HG02840 (cell line): ENCODE data around the gene DNAJB4.

Experiments used
- ATAC-seq: cut with Tn5 transposase; IDR thresholded peaks from one replicate; pipeline ENCODE4 v1.9.1; 2021; ENCODE audit warnings: mild to moderate bottlenecking, moderate library complexity, moderate number of reproducible peaks; ENCODE audit not compliant: unreplicated experiment, low FRiP score

The DNAJB4 gene

DNA sequence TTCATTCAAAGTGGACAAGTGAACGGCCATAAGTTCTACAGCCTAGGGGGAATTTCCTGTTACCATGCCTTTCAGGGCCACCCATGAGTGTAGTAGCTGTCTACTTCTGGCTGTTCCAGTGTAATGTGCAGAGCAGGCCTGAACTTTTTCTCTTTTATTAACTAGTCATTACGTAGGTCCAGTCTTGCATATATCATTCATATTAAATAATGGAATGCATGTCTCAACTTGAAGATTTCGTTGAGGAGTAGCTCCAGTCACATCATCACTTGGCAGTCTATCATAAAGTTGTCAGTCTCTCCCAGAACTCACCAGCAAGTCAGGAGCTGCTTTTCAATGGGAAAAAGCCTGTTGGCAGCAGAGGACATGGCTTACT is 29.0 kb downstream of the DNAJB4 start:
- ATAC-seq = no peak

DNA sequence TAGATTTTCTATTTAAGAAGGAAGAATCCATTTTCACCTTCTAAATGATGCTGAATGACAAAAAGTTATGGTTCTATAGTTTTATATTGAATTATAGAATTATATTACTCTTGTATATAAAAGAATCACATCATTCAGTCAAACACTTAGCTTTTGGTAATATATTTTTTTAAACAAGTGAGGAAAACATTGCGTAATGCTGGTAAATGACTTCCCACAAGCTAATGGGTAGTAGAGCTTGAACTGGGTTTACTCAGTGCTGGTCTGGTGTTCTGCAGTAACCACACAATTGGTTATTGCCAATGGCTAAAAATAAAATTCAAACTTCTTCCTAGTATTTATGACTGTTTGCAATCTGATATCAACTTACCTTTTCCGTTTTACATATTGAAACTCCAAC is 30.4 kb downstream of the DNAJB4 start:
- ATAC-seq = no peak

DNA sequence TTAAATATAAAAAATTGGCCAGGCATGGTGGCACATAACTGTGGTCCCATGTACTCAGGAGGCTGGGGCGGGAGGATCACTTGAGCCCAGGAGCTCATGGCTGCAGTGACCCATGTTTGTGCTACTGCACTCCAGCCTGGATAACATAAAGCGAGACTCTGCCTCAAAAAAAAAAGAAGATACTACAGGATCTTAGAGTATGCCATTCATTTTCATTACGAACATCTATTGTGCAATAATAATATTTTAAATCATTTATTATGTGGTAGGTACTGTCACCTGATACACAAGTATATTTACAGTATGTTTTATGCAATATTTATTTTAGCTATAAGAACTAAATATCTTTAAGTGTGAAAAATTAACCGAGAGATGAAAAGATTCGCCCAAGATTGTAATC is 31.7 kb downstream of the DNAJB4 start:
- no peak for ATAC-seq

DNA sequence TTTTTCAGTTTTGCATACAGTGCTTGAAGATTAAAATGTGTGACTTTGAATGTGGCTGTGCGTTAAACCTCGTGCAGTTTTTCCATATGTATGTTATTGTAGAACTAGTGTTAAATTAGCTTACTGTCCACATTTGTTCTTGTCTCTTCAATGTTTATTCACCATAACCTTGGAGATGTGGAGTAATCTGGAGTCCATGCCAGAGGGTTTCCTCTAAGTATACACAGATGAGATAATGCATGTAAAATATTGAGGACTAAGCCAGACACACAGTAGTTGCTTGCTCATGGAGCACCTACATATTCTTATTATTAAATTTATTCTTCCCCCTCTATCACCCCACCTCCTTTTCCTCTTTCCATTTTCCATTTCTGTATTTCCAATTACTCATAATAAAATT is 33.3 kb downstream of the DNAJB4 start:
- no peak for ATAC-seq

DNA sequence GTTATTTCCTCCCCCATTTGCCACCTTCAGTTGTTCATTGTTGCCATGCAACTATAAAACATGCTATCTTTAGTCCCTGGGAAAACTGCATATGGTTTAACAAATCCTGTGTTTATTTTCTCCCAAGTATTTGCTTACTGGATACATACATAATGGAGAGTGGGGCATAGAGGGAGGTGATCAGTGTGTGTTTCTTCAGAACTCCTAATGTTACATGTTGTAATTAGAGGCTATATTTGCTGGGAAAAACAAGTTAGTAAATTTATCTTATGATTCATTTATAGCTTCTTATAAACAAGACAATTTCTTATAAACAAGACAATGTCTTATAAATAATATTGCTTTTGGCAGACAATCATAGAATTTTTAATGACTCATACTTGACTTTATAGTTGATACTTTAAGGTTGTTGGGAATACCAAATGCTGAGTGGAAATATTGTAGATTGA is 33.8 kb downstream of the DNAJB4 start:
- no peak for ATAC-seq

DNA sequence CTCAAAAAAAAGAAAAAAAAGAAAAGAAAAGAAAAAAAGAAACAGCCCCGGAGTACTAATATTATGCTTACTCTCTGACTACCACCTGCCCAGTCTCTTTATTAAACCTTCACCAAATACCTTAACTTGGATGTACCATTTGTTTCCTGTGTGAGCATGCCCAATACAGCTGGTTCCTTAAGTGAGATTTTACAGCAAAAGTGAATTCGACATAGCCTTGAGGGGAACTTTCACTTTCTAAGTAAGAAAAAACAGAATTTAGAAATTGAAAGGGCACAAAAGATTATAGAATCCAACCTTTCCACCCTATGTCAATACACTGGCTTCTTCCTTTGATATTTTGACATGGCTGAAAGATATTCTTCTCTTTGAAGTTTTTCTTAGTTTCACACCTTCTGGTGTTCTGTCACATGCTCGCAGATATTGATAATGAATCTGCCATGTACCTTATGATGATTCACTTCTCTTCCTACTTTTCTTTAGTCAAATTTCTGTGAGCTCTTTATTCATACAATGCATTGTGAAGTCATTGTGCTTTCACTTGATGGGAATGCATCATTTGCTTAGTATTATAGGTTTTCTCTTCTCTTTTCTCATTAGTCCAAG is 35.8 kb downstream of the DNAJB4 start:
- no peak for ATAC-seq

DNA sequence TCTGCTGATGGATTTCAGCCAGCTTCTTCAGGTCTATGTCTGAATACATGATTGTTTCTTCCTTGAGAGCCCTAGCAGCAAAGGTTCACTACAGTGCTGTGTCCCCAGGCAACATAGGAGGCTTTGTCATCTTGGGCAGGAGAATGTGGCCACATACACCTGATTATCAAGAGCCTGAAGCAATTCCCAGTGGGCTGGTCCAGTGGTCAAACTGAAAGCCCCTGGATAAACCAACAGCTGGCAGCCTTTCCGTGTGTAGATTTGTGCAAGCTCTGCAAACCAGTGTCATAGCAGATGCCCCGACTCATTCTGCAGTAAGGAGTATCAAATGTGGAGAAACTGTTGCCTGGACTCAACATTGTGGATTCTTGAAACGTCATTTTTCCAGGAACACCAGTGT is 38.7 kb downstream of the DNAJB4 start:
- no peak for ATAC-seq

DNA sequence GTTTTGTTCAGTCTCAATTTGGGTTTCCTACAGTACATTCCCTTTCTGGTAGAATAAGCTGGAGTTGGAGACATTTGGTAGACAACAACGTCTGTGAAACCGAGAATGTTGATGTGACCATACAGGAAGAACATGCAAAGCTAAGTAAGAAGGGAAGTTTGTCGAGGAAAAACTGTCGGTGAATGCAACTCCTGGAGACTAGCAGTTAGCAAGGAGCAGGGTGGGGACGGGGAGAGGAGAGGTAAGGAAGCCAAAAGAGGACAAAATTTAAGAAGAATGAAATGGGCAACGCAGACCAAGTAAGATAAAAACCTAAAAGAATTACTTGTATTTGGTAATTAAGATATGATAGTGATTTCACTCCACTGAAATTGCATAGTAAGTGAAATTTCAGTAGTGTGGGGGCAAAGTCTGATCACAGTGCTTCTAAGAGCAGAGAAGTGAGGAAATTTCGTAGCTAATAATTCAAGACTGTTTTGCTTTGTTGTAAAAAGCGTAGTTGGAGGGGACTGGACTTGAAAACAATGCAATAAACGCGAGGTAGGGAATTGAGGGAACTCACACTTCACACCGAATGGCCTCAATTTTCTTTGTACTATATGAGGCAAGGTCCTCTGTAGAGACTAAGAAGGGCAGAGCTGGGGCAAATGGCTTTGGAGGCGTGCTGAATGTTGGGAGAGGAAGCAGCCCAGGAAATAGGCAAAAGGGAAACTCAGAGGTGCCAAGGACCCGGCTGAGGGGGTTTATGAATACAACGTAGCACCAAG is 40.2 kb downstream of the DNAJB4 start:
- ATAC-seq = no peak

DNA sequence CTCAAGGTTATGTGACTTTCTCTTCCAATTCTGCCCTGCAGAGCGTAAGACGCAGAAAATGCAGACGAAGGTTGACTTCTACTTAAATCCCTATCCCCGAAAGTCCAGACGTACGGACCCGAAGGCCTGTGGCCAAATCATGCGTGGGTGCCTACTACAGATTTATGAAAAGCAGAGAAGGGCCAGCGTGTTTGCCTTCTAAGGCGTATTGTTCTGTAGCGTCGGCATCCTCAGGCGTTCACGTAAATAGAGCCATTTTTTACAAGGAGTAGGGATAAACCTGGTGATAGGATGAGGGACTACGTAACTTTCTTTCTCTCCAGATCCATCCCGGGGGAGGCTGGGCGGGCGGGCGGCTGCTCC is 40.8 kb downstream of the DNAJB4 start:
- ATAC-seq = no peak

DNA sequence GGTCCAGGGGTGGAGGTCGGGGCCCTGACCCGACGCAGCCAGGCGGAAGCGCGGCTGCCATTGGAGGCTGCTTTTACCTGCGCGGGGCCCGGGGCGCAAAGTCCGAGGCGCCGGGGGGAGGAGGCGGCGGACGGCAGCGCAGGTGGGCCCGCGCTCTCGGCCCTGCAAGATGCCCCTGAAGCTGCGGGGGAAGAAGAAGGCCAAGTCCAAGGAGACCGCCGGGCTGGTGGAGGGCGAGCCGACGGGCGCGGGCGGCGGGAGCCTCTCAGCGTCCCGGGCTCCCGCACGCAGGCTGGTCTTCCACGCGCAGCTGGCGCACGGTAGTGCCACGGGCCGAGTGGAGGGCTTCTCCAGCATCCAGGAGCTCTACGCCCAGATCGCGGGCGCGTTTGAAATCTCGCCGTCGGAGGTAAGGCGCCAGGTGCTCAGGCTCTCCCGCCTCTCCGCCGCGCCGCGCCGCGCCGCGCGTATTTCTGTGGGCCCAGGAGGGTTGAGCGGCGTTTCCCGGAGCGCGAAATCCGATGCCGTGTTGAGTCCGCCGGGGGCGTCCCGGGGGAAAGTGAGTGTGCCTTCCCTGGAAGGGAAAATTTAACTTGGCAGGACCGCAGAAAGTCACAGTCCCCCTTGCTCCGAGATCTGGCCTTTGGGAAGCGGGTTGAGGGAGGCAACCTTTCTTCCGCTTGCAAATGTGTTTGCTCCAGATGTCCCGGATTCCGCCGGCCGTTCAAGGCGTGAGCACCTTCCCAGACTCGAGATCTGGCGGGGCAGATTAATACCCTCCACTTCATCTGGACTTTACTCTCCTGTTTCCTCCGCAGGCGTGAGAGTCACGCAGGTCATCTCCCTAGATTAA is 41.4 kb downstream of the DNAJB4 start, which contains the start of gene GIPC2:
TSS of gene GIPC2 (plus strand) at position 41 of the 853 bp plus-strand sequence. CDS start at position 170, 129 bp downstream.
- no peak for ATAC-seq

DNA sequence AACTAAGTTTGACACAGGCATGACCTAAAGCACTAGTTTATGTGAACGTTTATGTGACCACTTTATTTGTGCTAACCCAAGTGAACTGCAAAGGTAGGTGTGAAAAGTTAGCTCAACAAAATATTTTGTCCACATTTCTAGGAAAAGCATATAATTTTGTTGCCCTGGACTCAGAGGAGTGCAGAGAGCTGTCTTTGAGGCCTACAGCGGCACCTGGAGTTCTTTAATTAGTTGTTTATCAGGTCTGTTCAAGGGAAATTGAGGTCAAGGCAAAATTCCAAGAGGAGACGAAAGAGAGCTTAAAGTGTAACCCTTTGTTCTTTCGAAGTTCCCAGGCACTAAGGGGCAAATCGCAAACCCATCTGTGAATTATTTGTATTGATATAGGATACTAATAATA is 42.4 kb downstream of the DNAJB4 start:
- no peak for ATAC-seq

DNA sequence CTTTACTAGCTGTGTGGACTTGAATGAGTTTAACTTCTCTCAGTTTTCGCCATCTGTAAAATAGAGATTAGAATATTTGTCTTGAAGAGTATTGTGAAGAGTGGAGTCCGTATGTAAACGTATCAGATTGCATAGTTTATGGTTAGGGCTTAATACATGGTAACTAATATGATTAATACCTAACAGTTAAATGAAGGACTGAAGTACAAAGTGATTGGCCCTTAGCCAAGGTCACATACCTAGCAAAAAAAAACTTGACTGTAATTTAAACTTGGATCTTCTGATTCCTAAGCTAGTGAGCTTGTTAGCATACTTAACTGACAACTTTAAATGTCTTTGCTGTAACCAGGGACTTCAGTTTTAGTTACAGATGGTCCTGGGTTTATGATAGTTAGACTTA is 42.9 kb downstream of the DNAJB4 start:
- no peak for ATAC-seq

DNA sequence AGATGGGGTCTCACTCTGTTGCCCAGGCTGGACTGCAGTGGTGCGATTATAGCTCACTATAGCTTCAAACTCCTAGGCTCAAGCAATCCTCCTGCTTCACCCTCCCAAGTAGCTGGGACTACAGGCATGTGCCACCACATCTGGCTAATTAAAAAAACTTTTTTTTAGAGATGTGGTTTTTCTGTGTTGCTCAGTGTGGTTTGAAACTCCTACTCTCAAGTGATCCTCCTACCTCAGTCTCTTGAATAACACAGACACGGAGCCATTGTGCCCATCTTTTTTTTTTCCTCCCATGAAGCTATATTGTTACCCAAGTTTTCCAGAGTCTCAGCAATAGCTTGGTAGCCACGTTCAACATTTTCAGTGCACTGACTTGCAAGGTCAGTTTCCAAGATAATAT is 43.7 kb downstream of the DNAJB4 start:
- ATAC-seq = no peak

DNA sequence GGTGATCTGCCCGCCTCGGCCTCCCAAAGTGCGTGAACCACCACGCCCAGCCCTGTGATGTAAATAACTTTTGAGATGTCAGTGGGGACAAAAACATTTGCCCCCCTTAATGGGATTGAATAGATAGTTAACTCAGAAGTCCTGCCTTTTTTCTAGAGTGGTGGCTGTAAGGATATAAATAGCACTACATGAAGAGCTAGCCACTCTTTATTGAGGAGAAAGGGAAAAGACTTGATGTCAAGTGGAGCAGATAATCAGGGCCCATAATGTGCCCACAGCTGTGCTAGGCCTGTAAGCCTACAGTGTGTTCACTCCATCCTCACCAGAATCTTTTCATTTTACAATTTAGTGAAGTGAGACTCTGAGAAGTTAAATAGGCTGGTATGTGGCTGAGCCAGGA is 44.7 kb downstream of the DNAJB4 start:
- no peak for ATAC-seq

DNA sequence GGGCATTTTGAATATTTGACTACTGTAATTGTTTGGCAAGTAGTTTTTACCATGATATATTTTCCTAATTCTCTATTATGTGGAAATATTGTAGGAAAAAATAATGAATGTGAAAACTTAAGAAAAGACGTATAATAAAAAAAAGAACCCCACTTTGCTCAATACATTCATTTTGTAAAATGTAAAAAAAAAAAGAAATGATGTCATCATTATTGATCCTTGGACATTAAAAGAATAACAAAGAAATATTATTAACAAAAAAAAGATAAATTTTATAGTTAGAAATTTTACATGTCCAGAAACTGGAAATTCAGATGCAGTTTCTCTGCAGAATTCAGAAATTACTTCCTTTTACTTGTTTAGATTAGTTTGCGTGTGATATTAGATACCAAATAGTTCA is 46.3 kb downstream of the DNAJB4 start:
- ATAC-seq = no peak

DNA sequence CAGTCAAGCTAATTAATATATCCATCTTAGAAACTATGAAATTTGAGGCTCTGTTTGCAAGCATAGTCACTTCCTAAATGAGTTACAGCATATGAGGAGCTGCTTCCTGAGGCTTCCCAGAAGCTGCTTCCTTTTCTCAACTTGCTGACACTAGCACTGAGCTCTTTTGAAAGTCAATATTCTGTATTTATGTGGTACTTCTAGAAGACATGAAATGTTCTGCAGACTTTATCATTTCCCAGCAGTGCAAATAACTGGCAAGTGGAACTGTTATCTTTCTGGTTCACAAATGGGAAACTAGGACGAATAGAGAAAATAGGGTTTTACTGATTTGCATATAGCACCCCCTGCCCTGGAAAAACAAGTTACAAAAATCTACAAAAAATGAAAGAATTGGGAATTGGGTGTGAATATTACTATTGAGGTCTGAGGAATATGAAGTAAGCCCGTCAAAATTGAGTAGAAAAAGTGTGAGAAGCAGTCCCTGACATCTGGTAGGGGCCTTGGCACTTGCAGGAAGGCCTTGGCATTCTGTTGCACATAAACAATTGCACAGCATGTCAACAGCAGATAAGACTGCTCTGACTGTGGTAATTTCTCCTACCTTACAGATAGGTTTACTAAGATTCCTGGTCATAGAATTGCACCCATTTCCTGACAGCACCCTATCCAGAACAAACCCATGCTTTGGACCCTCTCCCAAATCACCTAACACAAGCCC is 48.1 kb downstream of the DNAJB4 start:
- no peak for ATAC-seq

DNA sequence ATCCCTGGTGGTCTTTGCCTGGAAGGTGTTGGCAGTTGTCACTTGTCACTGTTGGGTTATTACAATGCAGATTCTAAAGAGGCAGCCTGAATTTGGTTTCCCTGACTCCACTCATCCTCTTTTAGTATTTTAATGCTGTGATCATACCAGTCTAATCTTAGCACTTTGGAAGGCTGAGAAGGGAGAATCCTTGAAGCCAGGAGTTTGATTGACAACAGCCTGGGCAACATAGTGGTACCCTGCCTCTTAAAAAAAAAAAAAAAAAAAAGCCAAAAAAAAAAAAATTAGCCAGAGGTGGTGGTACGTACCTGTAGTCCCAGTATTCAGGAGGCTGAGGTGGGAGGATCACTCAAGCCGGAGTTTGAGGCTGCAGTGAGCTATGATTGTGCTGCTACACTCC is 48.8 kb downstream of the DNAJB4 start:
- no peak for ATAC-seq

DNA sequence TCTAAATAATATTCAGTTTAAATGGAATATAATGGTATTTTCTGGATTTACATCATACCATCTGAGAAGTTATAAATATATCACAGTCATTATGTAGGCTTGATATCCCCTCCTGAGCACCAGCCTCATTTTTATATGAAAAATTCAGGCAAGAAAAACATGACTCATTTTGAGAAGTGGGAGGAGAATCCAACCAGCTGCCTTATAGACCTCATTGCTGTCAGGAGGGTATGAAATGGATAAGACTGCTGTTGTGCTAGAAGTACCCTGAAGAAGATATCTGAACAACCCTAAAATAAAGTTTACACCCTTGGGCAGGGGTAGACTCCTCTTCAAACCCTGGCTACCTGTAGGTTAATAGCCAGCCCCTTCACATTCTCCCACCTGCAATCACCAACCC is 49.8 kb downstream of the DNAJB4 start:
- no peak for ATAC-seq

DNA sequence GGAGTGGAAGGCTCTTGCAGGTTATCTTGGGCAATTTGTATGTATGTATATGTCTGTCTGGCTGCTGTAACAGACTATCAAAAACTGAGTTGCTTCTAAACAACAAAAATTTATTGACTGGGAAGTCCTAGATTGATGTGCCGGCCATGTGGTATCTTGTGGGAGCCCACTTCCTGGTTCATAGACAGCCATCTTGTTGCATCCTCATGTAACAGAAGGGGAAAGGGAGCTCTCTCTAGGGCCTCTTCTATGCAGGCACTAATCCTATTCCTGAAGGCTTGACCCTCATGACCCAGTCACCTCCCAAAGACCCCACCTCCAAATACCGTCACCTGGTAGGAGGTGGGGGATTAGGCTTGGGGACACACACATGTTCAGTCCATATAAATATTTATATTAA is 50.2 kb downstream of the DNAJB4 start:
- ATAC-seq = no peak

DNA sequence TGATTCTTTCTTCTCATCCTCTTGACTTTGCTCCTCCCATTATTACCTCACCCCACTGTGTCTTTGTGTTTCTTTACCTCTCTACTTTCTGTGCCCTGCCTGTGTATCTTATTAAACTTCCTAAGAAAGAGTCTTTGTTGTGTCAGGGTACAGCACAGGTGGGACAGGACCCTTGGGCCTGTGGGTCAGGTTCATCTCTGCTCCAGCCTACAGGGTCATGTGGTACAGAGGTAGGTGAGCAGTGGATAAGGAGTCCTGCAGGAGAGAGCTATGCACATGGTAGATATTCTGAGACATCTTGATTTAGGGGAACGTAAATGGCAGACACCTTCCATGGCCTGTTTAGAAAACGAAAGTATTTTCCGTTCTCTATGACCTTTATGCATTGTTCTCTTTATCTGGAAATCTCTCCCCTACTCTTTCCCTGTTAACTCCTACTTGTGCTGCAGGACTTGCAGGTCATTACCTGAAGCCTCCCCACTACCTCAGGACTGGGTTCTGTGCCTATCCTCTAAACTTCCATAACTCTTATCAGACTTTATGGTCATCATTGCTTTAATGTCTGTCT is 50.9 kb downstream of the DNAJB4 start:
- ATAC-seq = no peak
